Measurements from ENCODE around the gene FCMR.
A peak's percentile ranks its signal among the peaks of the same experiment; 100 is the strongest.

Gene FCMR

GRCh38 chr1:206953126-206953525 lies 31.4 kb upstream of the FCMR start:
- no peak overlapping the region for H2BK120ac ChIP-seq (ENCODE audit: low read depth, low read length)
- H3K79me1 ChIP-seq (replicated peaks; ENCODE audit: low read length, poor library complexity, severe bottlenecking): no peaks in the 10 kb centered on the region
- H3K36me3 ChIP-seq (ENCODE audit: control insufficient read depth in 1 of 2, insufficient read depth in 2 of 2, low read depth in 1 of 2, low read length in 2 of 2): no peaks in the 10 kb centered on the region
- peak overlapping the region; percentile 79 for H2BK5ac ChIP-seq (ENCODE audit: low read depth, low read length, poor library complexity, severe bottlenecking)
- peak overlapping the region; percentile 91 for H3K27ac ChIP-seq (ENCODE audit: low read length, poor library complexity, severe bottlenecking)
- H4K8ac ChIP-seq (ENCODE audit: low read length): no peak overlapping the region
- DNase-seq: no peak
- H3K9me3 ChIP-seq (ENCODE audit: control insufficient read depth, low read length): peaks cover 8% of the 10 kb centered on the region
- no peak overlapping the region for H3K4me3 ChIP-seq (ENCODE audit: insufficient read depth in 1 of 2, low read depth in 1 of 2, low read length in 2 of 2)
- H2AK5ac ChIP-seq (ENCODE audit: low read length, severe bottlenecking): peak overlapping the region; percentile 97
- H3K9ac ChIP-seq (ENCODE audit: low read length): no peak overlapping the region
- H3K27me3 ChIP-seq (ENCODE audit: control insufficient read depth in 1 of 2, insufficient read depth in 1 of 2, low read length in 2 of 2): peaks cover 0 to 70% of the 10 kb centered on the region in 2 experiments
- H3K18ac ChIP-seq (ENCODE audit: low read depth in 1 of 2, low read length in 2 of 2): no peak overlapping the region
- H2BK15ac ChIP-seq (ENCODE audit: low read depth, poor library complexity, severe bottlenecking): no peak overlapping the region
- WGBS: 95% methylated on average over 3 of the region's 3 CpGs
- H2BK12ac ChIP-seq (ENCODE audit: low read length in 2 of 2): no peak overlapping the region
- H3K4me1 ChIP-seq (ENCODE audit: control insufficient read depth, insufficient read depth, low read depth, low read length): peaks cover 27% of the 10 kb centered on the region
- no peak overlapping the region for H3K4me2 ChIP-seq (ENCODE audit: low read length, poor library complexity, severe bottlenecking)
- no peak overlapping the region for H2AFZ ChIP-seq (ENCODE audit: low read depth, low read length)
- no peak overlapping the region for H3K14ac ChIP-seq (ENCODE audit: low read length in 2 of 2)
- H3K4ac ChIP-seq (ENCODE audit: low read depth in 1 of 2, low read length in 2 of 2): no peak overlapping the region
- no peak overlapping the region for H4K91ac ChIP-seq (ENCODE audit: low read length)
- H3K23ac ChIP-seq (ENCODE audit: low read length in 2 of 2): no peak overlapping the region

- Histone ChIP-seq H3K4me3 (ENCODE audit: insufficient read depth in 1 of 2, low read depth in 1 of 2, low read length in 2 of 2) (no peak overlapping the region), H3K79me1 (replicated peaks; ENCODE audit: low read length, poor library complexity, severe bottlenecking) (no peaks in the 10 kb centered on the region), H3K4me1 (ENCODE audit: control insufficient read depth, insufficient read depth, low read depth, low read length) (peaks cover 27% of the 10 kb centered on the region), H3K4me2 (ENCODE audit: low read length, poor library complexity, severe bottlenecking) (peak overlapping the region; percentile 56), H2BK15ac (ENCODE audit: low read depth, poor library complexity, severe bottlenecking) (no peak overlapping the region), H3K18ac (ENCODE audit: low read depth in 1 of 2, low read length in 2 of 2) (no peak overlapping the region), H2BK120ac (ENCODE audit: low read depth, low read length) (no peak overlapping the region), H3K9me3 (ENCODE audit: control insufficient read depth, low read length) (peaks cover 8% of the 10 kb centered on the region), H2AFZ (ENCODE audit: low read depth, low read length) (no peak overlapping the region), H2AK5ac (ENCODE audit: low read length, severe bottlenecking) (peak overlapping the region; percentile 51), H3K23ac (ENCODE audit: low read length in 2 of 2) (no peak overlapping the region), H3K27me3 (ENCODE audit: control insufficient read depth in 1 of 2, insufficient read depth in 1 of 2, low read length in 2 of 2) (peaks cover 0 to 64% of the 10 kb centered on the region in 2 experiments), H4K91ac (ENCODE audit: low read length) (no peak overlapping the region), H3K14ac (ENCODE audit: low read length in 2 of 2) (no peak overlapping the region), H4K8ac (ENCODE audit: low read length) (no peak overlapping the region), H3K9ac (ENCODE audit: low read length) (no peak overlapping the region), H3K36me3 (ENCODE audit: control insufficient read depth in 1 of 2, insufficient read depth in 2 of 2, low read depth in 1 of 2, low read length in 2 of 2) (no peaks in the 10 kb centered on the region), H3K4ac (ENCODE audit: low read depth in 1 of 2, low read length in 2 of 2) (no peak overlapping the region), H2BK5ac (ENCODE audit: low read depth, low read length, poor library complexity, severe bottlenecking) (peak overlapping the region; percentile 82), H2BK12ac (ENCODE audit: low read length in 2 of 2) (no peak overlapping the region), H3K27ac (ENCODE audit: low read length, poor library complexity, severe bottlenecking) (peak overlapping the region; percentile 91)
- no peak for DNase-seq
- 76% methylated on average over 4 of the region's 4 CpGs for WGBS
Observed at GRCh38 chr1:206952171-206952570, 30.4 kb upstream of the FCMR start.

GRCh38 chr1:206951318-206952100 lies 29.8 kb upstream of the FCMR start:
- Histone ChIP-seq H3K14ac (ENCODE audit: low read length in 2 of 2) (no peak overlapping the region), H3K9me3 (ENCODE audit: control insufficient read depth, low read length) (peaks cover 8% of the 10 kb centered on the region), H3K36me3 (ENCODE audit: control insufficient read depth in 1 of 2, insufficient read depth in 2 of 2, low read depth in 1 of 2, low read length in 2 of 2) (no peaks in the 10 kb centered on the region), H2BK12ac (ENCODE audit: low read length in 2 of 2) (no peak overlapping the region), H3K4ac (ENCODE audit: low read depth in 1 of 2, low read length in 2 of 2) (no peak overlapping the region), H4K8ac (ENCODE audit: low read length) (no peak overlapping the region), H4K91ac (ENCODE audit: low read length) (no peak overlapping the region), H3K4me2 (ENCODE audit: low read length, poor library complexity, severe bottlenecking) (peak overlapping the region; percentile 56), H3K27ac (ENCODE audit: low read length, poor library complexity, severe bottlenecking) (peak overlapping the region; percentile 91), H2BK5ac (ENCODE audit: low read depth, low read length, poor library complexity, severe bottlenecking) (peak overlapping the region; percentile 57), H3K27me3 (ENCODE audit: control insufficient read depth in 1 of 2, insufficient read depth in 1 of 2, low read length in 2 of 2) (peaks cover 0 to 65% of the 10 kb centered on the region in 2 experiments), H2AFZ (ENCODE audit: low read depth, low read length) (no peak overlapping the region), H2BK120ac (ENCODE audit: low read depth, low read length) (no peak overlapping the region), H3K9ac (ENCODE audit: low read length) (no peak overlapping the region), H2AK5ac (ENCODE audit: low read length, severe bottlenecking) (peak overlapping the region; percentile 51), H3K79me1 (replicated peaks; ENCODE audit: low read length, poor library complexity, severe bottlenecking) (no peaks in the 10 kb centered on the region), H3K4me3 (ENCODE audit: insufficient read depth in 1 of 2, low read depth in 1 of 2, low read length in 2 of 2) (no peak overlapping the region), H3K23ac (ENCODE audit: low read length in 2 of 2) (no peak overlapping the region), H2BK15ac (ENCODE audit: low read depth, poor library complexity, severe bottlenecking) (no peak overlapping the region), H3K4me1 (ENCODE audit: control insufficient read depth, insufficient read depth, low read depth, low read length) (peaks cover 27% of the 10 kb centered on the region), H3K18ac (ENCODE audit: low read depth in 1 of 2, low read length in 2 of 2) (no peak overlapping the region)
- 95% methylated on average over 4 of the region's 4 CpGs for WGBS
- no peak for DNase-seq

GRCh38 chr1:206949641-206950040 lies 27.9 kb upstream of the FCMR start:
- Histone ChIP-seq H4K91ac (ENCODE audit: low read length) (no peak overlapping the region), H2BK5ac (ENCODE audit: low read depth, low read length, poor library complexity, severe bottlenecking) (no peak overlapping the region), H3K4me2 (ENCODE audit: low read length, poor library complexity, severe bottlenecking) (no peak overlapping the region), H2AFZ (ENCODE audit: low read depth, low read length) (no peak overlapping the region), H2BK120ac (ENCODE audit: low read depth, low read length) (no peak overlapping the region), H3K36me3 (ENCODE audit: control insufficient read depth in 1 of 2, insufficient read depth in 2 of 2, low read depth in 1 of 2, low read length in 2 of 2) (no peaks in the 10 kb centered on the region), H3K27me3 (ENCODE audit: control insufficient read depth in 1 of 2, insufficient read depth in 1 of 2, low read length in 2 of 2) (peaks cover 7 to 67% of the 10 kb centered on the region in 2 experiments), H3K4me1 (ENCODE audit: control insufficient read depth, insufficient read depth, low read depth, low read length) (peaks cover 25% of the 10 kb centered on the region), H3K9me3 (ENCODE audit: control insufficient read depth, low read length) (peaks cover 8% of the 10 kb centered on the region), H3K9ac (ENCODE audit: low read length) (no peak overlapping the region), H3K23ac (ENCODE audit: low read length in 2 of 2) (no peak overlapping the region), H3K27ac (ENCODE audit: low read length, poor library complexity, severe bottlenecking) (no peak overlapping the region), H3K79me1 (replicated peaks; ENCODE audit: low read length, poor library complexity, severe bottlenecking) (no peaks in the 10 kb centered on the region), H3K4ac (ENCODE audit: low read depth in 1 of 2, low read length in 2 of 2) (no peak overlapping the region), H2BK12ac (ENCODE audit: low read length in 2 of 2) (no peak overlapping the region), H3K18ac (ENCODE audit: low read depth in 1 of 2, low read length in 2 of 2) (no peak overlapping the region), H3K14ac (ENCODE audit: low read length in 2 of 2) (no peak overlapping the region), H4K8ac (ENCODE audit: low read length) (no peak overlapping the region), H2BK15ac (ENCODE audit: low read depth, poor library complexity, severe bottlenecking) (no peak overlapping the region), H3K4me3 (ENCODE audit: insufficient read depth in 1 of 2, low read depth in 1 of 2, low read length in 2 of 2) (no peak overlapping the region), H2AK5ac (ENCODE audit: low read length, severe bottlenecking) (peak overlapping the region; percentile 10)
- DNase-seq: no peak
- 71% methylated on average over 5 of the region's 5 CpGs for WGBS
